KOPT-K1 (cell line): ENCODE data around the gene CCDC63.

Experiments used
- H3K27ac ChIP-seq: fragments of 200-600 bp; sonication (generic); 2 replicates; pipeline ENCODE4 v1.5.1; 2016; ENCODE audit warnings: antibody characterized with exemption, mild to moderate bottlenecking, low read depth, low read length; ENCODE audit not compliant: poor library complexity, severe bottlenecking
- H3K36me3 ChIP-seq: fragments of 200-600 bp; sonication (generic); 2 replicates; pipeline ENCODE4 v1.5.1; 2017; ENCODE audit warnings: antibody characterized with exemption, mild to moderate bottlenecking, low read length, moderate library complexity; ENCODE audit not compliant: insufficient read depth
- H3K9me3 ChIP-seq: fragments of 200-600 bp; sonication (generic); 2 replicates; pipeline ENCODE4 v1.5.1; 2017; ENCODE audit warnings: antibody characterized with exemption, low read length, mild to moderate bottlenecking; ENCODE audit not compliant: insufficient read depth, poor library complexity, severe bottlenecking

The CCDC63 gene

DNA sequence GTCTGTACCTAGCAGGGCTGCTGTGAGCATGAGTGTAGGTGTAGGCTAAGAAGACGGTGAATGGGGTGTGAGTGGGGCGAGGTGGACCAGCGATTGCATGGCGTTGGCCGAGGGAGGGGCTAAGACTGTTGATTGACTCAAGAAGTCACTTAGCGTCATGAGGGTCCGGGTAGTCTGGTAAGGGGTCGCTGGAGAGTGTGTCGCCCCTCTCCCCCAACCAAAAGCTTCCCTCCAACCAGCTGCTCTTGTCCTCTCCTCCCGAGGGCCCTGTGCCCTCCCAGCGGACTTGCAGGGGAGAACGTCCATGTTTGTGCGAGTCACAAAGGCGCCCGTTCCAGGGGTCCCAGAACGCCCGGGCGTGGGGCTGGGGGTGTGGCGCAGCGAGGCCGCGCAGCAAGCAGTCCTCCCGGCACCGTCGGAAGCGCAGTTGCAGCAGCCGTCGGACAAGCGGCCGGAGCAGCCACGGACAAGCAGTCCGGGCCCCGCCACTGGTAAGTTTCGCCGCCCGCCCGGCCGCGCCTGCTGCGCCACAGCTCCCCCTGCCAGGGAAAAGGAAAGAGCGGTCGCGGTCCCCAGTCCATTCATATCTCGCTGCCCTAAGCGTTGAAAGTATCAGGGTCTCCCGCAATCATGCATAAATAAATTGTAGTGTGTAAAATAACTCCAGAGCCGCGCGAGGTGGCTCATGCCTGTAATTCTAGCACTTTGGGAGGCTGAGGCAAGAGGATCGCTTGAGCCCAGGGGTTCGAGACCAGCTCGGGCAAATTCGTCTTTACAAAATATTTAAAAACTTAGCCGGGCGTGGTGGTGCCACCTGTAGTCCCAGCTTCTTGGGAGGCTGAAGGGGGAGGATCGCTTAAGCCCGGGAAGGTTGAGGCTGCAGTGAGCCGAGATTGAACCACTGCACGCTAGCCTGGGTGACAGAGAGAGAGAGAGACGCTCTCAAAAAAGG is at the start of gene CCDC63:
TSS of gene CCDC63 (plus strand) at position 373 of the 952 bp plus-strand sequence. CDS start 5,968 bp downstream, outside the sequence.
- no peaks in the 10 kb centered on the region for H3K36me3 ChIP-seq
- no peaks in the 10 kb centered on the region for H3K9me3 ChIP-seq
- no peak within 1 kb of the TSS for H3K27ac ChIP-seq

DNA sequence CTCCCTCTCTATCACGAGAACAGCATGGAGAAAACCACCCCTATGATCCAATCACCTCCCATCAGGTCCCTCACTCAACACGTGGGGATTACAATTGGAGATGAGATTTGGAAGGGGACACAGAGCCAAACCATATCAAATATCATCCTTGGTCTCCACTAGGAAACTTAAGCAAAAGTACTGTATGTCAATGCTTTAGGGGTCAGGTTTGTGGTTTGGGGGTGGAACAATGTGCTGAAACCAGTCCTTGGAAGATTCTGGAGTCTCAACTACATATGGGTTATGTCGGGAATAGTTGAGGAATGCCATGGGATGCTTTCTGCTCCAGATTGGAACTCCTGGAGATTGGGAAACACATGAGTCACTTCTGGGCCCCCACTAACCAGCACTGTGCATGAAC is 48.3 kb upstream of the CCDC63 start:
- no peaks in the 10 kb centered on the region for H3K36me3 ChIP-seq
- no peak overlapping the region for H3K27ac ChIP-seq
- peaks cover 3% of the 10 kb centered on the region for H3K9me3 ChIP-seq

DNA sequence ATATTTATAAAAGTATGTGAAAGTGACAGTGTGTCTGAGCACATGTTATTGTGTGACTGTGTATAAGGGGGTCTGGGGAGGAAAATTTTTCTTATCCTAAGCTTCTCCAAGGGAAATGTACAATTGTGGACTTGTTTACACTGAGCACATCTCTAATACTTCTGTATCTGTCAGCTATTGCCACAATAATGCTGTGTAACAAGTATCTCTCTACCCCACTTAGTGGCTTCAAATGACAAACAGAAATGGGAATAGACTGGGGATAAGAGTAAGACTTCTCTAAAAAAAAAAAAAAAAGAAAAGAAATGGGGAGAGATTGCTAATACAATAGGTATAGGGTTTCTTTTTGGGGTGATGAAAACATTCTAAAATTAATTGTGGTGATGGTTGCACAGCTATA is 44.3 kb upstream of the CCDC63 start:
- Histone ChIP-seq H3K27ac (no peak overlapping the region), H3K36me3 (no peaks in the 10 kb centered on the region), H3K9me3 (peaks cover 13% of the 10 kb centered on the region)

DNA sequence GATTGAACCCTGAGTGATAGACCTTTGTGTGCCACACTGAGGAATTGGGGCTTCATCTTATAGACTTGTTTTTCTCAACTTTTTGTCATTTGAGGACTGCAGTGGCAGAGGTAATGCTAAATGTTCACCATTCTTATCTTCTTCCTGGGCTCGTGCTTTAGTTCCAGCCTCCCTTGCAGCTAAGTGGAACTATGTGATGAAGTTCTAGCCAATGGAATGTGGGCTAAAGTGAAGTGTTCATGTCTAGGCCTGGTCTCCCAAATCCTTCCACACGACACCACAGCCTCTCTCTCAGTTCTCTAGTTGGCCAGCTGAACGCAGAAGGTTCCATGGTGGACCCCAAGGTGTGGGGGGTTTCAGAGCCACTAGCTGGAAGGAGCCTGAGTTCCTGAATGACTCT is 42.4 kb upstream of the CCDC63 start:
- H3K9me3 ChIP-seq = peaks cover 13% of the 10 kb centered on the region
- H3K36me3 ChIP-seq = no peaks in the 10 kb centered on the region
- H3K27ac ChIP-seq = no peak overlapping the region

DNA sequence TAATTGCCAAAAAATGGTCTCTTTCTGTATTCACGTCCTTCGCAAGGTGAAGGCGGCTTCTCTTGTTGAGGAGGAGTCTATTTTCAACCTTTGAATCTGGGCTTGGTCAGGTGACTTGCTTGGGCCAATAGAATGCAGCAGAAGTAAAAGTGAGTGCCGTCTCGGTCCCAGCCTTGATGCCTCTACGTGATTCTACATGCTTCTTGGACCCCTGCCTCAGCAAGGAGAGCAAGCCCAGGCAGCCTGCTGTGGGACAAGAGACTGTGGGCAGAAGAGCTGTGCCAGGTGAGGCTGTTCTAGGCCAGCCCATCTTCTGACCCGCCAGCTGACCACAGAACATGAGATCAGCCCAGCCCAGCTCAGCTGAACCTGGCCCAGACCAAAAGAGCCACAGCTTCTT is 39.1 kb upstream of the CCDC63 start:
- Histone ChIP-seq H3K27ac (no peak overlapping the region), H3K36me3 (no peaks in the 10 kb centered on the region), H3K9me3 (peaks cover 10% of the 10 kb centered on the region)

DNA sequence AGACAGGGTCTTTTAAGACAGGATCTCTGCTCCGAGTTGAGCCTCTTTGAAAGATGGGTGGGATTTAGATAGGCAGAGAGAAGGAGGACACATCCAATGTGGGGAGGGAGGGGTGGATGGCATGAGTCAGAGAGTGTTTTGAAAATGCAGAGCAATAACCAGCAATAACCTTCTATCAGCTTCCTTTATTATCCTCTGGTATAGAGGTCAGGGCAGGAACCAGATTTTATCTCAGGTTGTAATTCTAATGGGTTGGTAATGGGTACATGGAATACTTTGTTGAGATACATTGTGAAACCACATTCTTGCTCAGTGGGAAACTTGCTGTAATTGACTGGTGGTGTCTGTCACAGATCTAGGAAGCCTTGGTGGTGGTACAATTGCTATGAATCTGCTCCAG is 37.6 kb upstream of the CCDC63 start:
- Histone ChIP-seq H3K36me3 (no peaks in the 10 kb centered on the region), H3K27ac (no peak overlapping the region), H3K9me3 (peaks cover 6% of the 10 kb centered on the region)

DNA sequence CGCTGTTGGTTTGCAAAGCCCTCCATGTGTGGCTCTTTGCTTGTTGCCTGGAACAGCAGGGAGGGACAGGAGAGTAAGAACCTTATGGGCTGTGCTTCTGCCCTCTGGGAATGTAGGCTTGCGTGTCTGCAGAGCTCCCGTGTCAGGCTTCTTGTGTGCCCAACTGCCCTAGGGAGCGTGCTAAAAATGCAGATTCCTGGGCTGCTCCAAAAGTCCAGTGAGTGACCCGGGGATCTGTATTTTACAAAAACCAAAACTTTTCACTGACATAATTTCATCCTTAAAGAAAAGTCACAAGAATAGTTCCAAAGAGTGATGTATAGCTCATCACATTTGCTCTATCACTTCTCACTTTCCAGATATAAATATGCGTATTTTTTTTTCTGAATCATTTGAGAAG is 34.8 kb upstream of the CCDC63 start:
- Histone ChIP-seq H3K27ac (no peak overlapping the region), H3K9me3 (no peaks in the 10 kb centered on the region), H3K36me3 (no peaks in the 10 kb centered on the region)

DNA sequence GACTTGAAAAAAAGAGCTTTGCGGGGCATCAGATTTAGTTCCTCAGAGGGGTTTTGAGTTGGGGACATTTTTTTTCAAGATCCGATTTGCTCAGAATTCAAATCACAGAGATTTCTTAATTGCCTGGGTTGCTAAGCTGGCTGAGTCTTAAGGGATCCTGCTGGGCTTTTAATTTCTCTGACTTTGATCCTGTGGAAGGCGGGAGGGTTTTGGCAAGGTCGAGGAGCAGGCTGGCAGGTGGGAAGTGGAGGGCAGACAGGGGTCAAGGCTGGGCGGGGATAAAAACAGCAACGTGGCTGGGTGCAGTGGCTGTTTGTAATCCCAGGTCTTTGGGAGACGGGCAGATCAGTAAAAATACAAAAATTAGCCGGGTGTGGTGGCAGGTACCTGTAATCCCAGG is 33.5 kb upstream of the CCDC63 start:
- Histone ChIP-seq H3K9me3 (no peaks in the 10 kb centered on the region), H3K27ac (no peak overlapping the region), H3K36me3 (no peaks in the 10 kb centered on the region)

DNA sequence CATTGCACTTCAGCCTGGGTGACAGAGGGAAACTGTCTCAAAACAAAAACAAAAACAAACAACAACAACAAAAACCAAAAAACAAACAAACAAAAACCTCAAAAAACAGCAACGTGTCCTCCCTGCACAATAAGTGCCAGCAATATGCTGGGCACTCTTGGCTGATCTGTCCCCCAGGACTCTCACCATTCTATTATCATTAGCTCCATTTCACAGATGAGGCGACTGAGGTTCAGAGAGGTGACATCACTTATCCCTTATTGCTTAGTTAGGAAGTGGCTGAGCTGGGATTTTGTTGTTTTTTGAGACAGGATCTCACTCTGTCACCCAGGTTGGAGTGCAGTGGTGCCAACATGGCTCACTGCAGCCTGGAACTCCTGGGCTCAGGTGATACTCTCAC is 33.0 kb upstream of the CCDC63 start:
- Histone ChIP-seq H3K27ac (no peak overlapping the region), H3K9me3 (no peaks in the 10 kb centered on the region), H3K36me3 (no peaks in the 10 kb centered on the region)

DNA sequence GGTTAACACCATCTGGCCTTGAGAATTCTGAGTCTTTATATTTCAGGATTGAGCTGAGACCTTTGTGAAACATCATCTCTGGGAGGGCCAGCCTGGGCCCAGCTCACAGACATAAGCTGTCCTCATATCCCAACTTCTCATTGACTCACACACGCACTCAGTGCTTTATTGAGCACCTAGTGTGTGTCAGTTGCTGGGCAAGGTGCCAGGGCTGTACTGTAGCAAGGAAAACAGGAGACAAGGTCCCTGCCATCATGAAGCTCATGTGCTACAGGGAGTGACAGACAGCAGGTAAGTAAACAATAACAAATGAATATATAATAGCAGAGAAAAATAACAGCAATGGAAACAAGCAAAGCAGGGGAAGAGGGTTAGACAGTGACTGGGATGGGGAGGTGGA is 30.5 kb upstream of the CCDC63 start:
- Histone ChIP-seq H3K36me3 (no peaks in the 10 kb centered on the region), H3K9me3 (no peaks in the 10 kb centered on the region), H3K27ac (no peak overlapping the region)

DNA sequence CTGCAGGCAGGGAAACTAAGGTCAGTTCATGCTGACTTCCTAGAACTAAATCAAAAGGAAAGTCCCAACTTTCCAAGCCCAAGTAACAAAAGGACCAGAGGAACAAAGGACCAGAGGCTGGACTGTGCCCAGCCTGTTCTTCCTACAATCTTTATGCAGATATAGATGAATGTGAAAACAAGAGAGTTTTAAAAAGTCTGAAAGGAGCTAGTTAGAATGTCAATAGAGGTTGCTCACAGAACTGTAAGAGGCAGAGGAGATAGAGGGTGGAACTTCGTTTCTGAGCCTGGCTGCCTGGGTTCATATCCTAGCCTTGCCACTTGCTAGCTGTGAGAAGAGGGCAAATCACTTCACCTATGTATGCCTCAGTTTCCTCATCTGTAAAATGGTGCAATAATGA is 30.0 kb upstream of the CCDC63 start:
- Histone ChIP-seq H3K36me3 (no peaks in the 10 kb centered on the region), H3K9me3 (no peaks in the 10 kb centered on the region), H3K27ac (no peak overlapping the region)

DNA sequence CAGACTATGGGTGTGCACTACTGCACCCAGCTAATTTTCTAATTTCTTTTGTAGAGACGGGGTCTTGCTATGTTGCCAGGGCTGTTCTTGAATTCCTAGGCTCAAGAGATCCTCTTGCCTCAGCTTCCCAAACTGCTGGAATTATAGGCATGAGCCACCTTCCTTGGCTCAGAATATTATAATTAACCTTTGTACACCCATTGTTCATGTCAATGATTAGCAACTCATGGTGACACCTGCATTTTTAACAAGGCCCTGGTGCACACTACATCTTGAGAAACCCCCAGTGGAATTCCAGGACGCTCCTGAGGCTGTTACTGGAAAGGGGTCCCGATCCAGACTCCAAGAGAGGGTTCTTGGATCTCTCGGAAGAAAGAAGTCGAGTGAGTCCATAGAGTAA is 28.3 kb upstream of the CCDC63 start:
- Histone ChIP-seq H3K36me3 (no peaks in the 10 kb centered on the region), H3K9me3 (no peaks in the 10 kb centered on the region), H3K27ac (no peak overlapping the region)

DNA sequence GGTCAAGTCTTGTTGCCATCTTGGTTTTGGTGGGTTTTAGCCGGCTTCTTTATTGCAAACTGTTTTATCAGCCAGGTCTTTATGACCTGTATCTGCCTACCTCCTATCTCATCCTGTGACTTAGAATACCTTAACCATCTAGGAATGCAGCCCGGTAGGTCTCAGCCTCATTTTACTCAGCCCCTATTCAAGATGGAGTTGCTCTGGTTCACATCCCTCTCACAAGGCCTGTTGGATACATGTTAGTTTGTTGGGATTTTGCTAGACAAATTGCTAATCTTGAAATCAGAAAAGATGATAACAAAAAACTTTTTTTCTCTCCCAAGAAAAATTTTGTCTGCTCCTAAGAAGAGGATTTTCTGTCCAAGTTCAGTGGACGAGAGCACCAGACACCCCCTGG is 27.6 kb upstream of the CCDC63 start:
- Histone ChIP-seq H3K27ac (no peak overlapping the region), H3K36me3 (no peaks in the 10 kb centered on the region), H3K9me3 (no peaks in the 10 kb centered on the region)

DNA sequence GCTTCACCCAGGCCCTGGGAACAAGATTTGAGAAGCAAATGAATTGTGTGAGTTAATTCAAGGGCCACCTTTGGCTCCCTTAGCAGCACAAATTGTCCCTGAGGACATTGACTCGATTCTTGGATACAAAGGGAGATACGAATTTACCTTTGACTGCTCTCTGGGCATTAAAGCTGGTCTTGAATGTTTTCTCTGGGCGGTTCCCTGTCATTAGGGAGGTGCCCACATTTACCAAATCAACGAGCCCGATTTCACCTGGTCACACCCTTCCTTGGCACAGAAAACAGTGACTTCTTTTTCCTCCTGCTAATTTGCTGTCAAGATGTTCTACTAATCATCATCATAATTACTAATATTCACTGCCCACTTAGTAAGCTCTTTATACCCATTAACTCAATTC is 27.1 kb upstream of the CCDC63 start:
- Histone ChIP-seq H3K9me3 (no peaks in the 10 kb centered on the region), H3K27ac (no peak overlapping the region), H3K36me3 (no peaks in the 10 kb centered on the region)

DNA sequence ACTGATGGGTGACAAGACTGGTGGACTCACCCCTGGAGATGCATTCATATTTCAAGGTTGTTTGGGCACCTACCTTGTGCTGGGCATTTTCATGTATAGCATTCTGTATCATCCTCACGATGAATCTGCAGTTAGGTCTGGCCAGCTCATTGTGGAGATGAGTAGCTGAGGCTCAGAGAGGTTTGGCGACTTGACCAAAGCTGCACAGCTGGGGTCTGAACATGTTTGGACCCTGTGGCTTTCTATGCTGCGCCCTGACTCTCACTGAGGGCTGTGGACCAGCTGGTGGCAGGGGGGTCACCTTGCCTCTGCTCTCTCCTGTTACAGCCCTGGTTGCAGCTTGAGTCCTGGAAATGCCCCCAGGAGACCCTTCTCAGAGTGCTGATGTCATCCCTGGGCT is 24.9 kb upstream of the CCDC63 start:
- H3K9me3 ChIP-seq = no peaks in the 10 kb centered on the region
- H3K27ac ChIP-seq = no peak overlapping the region
- no peaks in the 10 kb centered on the region for H3K36me3 ChIP-seq

DNA sequence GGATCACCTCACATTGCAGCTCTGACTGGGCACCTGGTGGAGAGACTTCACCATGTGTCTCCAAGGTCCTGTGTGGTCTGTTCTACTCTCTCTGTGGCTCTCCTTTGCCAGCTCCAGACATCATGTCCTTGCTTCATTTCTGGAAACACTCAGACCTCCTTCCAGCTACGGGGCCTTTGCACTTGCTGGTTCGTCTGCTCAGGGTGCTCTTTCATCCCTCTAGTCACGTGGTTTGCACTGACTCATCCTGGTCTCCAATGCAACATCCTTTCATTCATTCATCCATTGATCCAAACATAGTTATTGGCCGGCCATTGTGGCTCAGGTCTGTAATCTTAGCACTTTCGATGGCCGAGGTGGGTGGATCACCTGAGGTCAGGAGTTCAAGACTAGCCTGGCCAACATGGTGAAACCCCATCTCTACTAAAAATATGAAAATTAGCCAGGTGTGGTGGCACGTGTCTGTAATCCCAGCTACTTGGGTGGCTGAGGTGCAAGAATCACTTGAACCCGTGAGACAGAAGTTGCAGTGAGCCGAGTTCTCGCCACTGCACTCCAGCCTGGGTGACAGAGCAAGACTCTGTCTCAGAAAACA is 23.9 kb upstream of the CCDC63 start:
- no peak overlapping the region for H3K27ac ChIP-seq
- no peaks in the 10 kb centered on the region for H3K36me3 ChIP-seq
- H3K9me3 ChIP-seq = no peaks in the 10 kb centered on the region
